K562 (cell line): Measurements from ENCODE around the gene PRRT1. TPM values are rescaled to one million over a fixed set of nuclear protein-coding genes. Genes with fewer than 3 reads are reported as not detected.

Experiments used
- CREBBP ChIP-seq: IDR thresholded peaks from one replicate; pipeline ENCODE4 v1.6.1; 2012; ENCODE audit warnings: low read depth, mild to moderate bottlenecking, control low read depth, inconsistent platforms, low read length
- EHMT2 ChIP-seq: fragments of 450-650 bp; IDR thresholded peaks from 2 replicates; pipeline ENCODE4 v1.6.1; 2018; ENCODE audit warnings: antibody characterized with exemption
- ERF ChIP-seq: fragments of 450-650 bp; formaldehyde crosslinking; IDR thresholded peaks from 2 replicates; pipeline ENCODE4 v1.4.0; 2020; ENCODE audit warnings: mild to moderate bottlenecking, mixed read lengths
- KHSRP ChIP-seq: fragments of 450-650 bp; IDR thresholded peaks from 2 replicates; pipeline ENCODE4 v1.6.1; 2017
- NR4A1 ChIP-seq, 2 experiments: fragments of 250-450 bp in 1 of 2; fragments of 450-650 bp in 1 of 2; sonication (Bioruptor Pico) in 1 of 2; IDR thresholded peaks; 2 replicates each; pipeline versions ENCODE4 v1.4.0 to v1.6.1; 2016 to 2020; ENCODE audit warnings: mild to moderate bottlenecking in 2 of 2, missing compliant biosample characterization in 1 of 2, missing genetic modification characterization in 1 of 2, moderate library complexity in 1 of 2
- POLR2AphosphoS2 ChIP-seq: IDR thresholded peaks from 2 replicates; pipeline ENCODE4 v1.6.1; 2012; ENCODE audit warnings: low read length, improper control_type of control experiment
- RBM39 ChIP-seq: fragments of 200-400 bp; formaldehyde crosslinking; optimal IDR thresholded peaks from 2 replicates; pipeline ENCODE3; 2018; ENCODE audit warnings: low read depth, low read length
- SAP30 ChIP-seq: fragments of 200-600 bp; sonication (generic); IDR thresholded peaks from 2 replicates; pipeline ENCODE4 v1.6.1; 2012; ENCODE audit warnings: borderline replicate concordance, low read depth, mild to moderate bottlenecking, moderate library complexity, low read length, control low read depth, inconsistent platforms; ENCODE audit not compliant: insufficient read depth, poor library complexity, severe bottlenecking
- SMARCB1 ChIP-seq: IDR thresholded peaks from 2 replicates; pipeline ENCODE4 v1.6.1; 2011; ENCODE audit warnings: improper control_type of control experiment, low read depth; ENCODE audit not compliant: insufficient read length
- U2AF2 ChIP-seq: fragments of 200-400 bp; formaldehyde crosslinking; optimal IDR thresholded peaks from 2 replicates; pipeline ENCODE3; 2017; ENCODE audit warnings: low read depth, mild to moderate bottlenecking, low read length
- ZNF217 ChIP-seq: sonication (generic); formaldehyde crosslinking; IDR thresholded peaks from 2 replicates; pipeline ENCODE4 v1.8.0; 2022; ENCODE audit warnings: mild to moderate bottlenecking, missing genetic modification reagents
- ZNF77 ChIP-seq: fragments of 250-450 bp; sonication (Bioruptor Pico); IDR thresholded peaks from 2 replicates; pipeline ENCODE4 v1.5.0; 2020
- ZNF79 ChIP-seq: fragments of 250-450 bp; sonication (Bioruptor Pico); IDR thresholded peaks from 2 replicates; pipeline ENCODE4 v1.4.0; 2020; ENCODE audit warnings: low read depth, mild to moderate bottlenecking, moderate library complexity
- polyA plus RNA-seq, 8 experiments: library from polyadenylated mRNA; depleted of rRNA in 4 of 8; stranded (reverse) in 5 of 8; unstranded in 3 of 8; fragments of >200 nt; fragmentation: Nextera tagmentation in 2 of 8; fragmentation: Illumina TruSeq in 1 of 8; extraction: Ambion mirVana in 2 of 8; extraction: Trizol in 1 of 8; gene quantifications; 2 replicates each; pipeline versions ENCODE4 v1.2.1 to v1.2.3, GENCODE V29; 2011 to 2014; ENCODE audit warnings: inconsistent platforms in 1 of 8, missing spikeins in 1 of 8
- total RNA-seq, 7 experiments: library from RNA; depleted of rRNA in 6 of 7; stranded (reverse); fragments of >200 nt in 6 of 7; fragmentation: Illumina TruSeq in 2 of 7; extraction: Trizol in 2 of 7; gene quantifications; 2 replicates each; pipeline versions ENCODE4 v1.2.1 to v1.2.3, GENCODE V29; 2011 to 2021; ENCODE audit warnings: low replicate concordance in 1 of 7
- TF ChIP-seq, protein P1 (sequence below): fragments of 250-450 bp; sonication (Bioruptor Pico); IDR thresholded peaks from 2 replicates; pipeline ENCODE4 v1.4.0; 2020; ENCODE audit warnings: mild to moderate bottlenecking, moderate library complexity, borderline replicate concordance
- TF ChIP-seq, protein P2 (sequence below): sonication (generic); formaldehyde crosslinking; IDR thresholded peaks from 2 replicates; pipeline ENCODE4 v1.8.0; 2023; ENCODE audit warnings: mild to moderate bottlenecking, missing genetic modification reagents
- TF ChIP-seq, protein P3 (sequence below): sonication (generic); formaldehyde crosslinking; IDR thresholded peaks from 2 replicates; pipeline ENCODE4 v1.8.0; 2023; ENCODE audit warnings: missing genetic modification reagents, mild to moderate bottlenecking, borderline replicate concordance

PRRT1 gene
- total and polyA plus RNA-seq, 9 of the 15 experiments (the other 6 are each of a cell fraction or from before 2014, with no cell fraction given) = 0.14 to 3.5 (median 0.41) TPM

DNA sequence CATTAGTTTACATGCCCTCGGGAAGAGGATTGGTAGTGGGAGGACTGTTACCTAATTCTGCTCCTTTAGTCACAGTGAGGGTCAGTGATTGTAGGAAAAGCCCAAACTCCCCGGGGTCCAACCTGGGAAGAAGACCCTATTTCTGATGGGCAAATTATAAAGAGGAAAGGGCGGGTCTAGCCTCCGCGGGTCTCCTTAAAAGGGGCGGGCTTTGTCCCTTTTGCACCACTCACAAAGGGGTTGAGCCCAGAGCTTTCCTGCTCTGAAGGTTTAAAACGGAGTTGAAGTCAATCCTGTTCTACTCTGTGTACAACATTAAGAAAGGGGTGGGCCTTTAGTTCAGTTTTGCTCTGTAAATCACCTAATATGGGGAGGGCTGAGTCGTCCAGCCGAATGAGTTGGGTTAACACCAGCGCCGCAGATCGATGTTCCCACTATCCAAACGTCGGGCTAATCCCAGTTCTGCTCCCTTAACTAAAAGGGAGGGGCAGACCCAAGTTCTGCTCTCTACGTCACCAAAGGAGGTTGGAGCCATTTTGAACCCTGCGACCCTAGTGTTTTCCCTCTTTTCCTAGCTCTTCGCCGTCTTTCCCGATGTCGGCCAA, 25.5 kb upstream of the PRRT1 start (continued):
- TF ChIP-seq KHSRP (no peak), NR4A1 (CRISPR knock-in tag; IDR thresholded peaks at IDR 0.05) (no peak), NR4A1 (tag; IDR thresholded peaks at IDR 0.05) (peak; percentile 54; the same call in 1 of the 2 replicates), ZNF217 (CRISPR knock-in tag) (no peak), SAP30 (no peak), U2AF2 (no peak), SMARCB1 (no peak), ZNF79 (CRISPR knock-in tag) (peak; percentile 19; the same call in 1 of the 2 replicates), ZNF77 (CRISPR knock-in tag) (no peak), ERF (CRISPR knock-in tag) (peak; percentile 66; the same call in 1 of the 2 replicates), CREBBP (no peak), RBM39 (no peak), POLR2AphosphoS2 (no peak), EHMT2 (no peak)
- TF ChIP-seq, protein P1, sequence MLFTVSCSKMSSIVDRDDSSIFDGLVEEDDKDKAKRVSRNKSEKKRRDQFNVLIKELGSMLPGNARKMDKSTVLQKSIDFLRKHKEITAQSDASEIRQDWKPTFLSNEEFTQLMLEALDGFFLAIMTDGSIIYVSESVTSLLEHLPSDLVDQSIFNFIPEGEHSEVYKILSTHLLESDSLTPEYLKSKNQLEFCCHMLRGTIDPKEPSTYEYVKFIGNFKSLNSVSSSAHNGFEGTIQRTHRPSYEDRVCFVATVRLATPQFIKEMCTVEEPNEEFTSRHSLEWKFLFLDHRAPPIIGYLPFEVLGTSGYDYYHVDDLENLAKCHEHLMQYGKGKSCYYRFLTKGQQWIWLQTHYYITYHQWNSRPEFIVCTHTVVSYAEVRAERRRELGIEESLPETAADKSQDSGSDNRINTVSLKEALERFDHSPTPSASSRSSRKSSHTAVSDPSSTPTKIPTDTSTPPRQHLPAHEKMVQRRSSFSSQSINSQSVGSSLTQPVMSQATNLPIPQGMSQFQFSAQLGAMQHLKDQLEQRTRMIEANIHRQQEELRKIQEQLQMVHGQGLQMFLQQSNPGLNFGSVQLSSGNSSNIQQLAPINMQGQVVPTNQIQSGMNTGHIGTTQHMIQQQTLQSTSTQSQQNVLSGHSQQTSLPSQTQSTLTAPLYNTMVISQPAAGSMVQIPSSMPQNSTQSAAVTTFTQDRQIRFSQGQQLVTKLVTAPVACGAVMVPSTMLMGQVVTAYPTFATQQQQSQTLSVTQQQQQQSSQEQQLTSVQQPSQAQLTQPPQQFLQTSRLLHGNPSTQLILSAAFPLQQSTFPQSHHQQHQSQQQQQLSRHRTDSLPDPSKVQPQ (CRISPR knock-in tag) = peak; percentile 58; the same call in 1 of the 2 replicates
- TF ChIP-seq, protein P2, sequence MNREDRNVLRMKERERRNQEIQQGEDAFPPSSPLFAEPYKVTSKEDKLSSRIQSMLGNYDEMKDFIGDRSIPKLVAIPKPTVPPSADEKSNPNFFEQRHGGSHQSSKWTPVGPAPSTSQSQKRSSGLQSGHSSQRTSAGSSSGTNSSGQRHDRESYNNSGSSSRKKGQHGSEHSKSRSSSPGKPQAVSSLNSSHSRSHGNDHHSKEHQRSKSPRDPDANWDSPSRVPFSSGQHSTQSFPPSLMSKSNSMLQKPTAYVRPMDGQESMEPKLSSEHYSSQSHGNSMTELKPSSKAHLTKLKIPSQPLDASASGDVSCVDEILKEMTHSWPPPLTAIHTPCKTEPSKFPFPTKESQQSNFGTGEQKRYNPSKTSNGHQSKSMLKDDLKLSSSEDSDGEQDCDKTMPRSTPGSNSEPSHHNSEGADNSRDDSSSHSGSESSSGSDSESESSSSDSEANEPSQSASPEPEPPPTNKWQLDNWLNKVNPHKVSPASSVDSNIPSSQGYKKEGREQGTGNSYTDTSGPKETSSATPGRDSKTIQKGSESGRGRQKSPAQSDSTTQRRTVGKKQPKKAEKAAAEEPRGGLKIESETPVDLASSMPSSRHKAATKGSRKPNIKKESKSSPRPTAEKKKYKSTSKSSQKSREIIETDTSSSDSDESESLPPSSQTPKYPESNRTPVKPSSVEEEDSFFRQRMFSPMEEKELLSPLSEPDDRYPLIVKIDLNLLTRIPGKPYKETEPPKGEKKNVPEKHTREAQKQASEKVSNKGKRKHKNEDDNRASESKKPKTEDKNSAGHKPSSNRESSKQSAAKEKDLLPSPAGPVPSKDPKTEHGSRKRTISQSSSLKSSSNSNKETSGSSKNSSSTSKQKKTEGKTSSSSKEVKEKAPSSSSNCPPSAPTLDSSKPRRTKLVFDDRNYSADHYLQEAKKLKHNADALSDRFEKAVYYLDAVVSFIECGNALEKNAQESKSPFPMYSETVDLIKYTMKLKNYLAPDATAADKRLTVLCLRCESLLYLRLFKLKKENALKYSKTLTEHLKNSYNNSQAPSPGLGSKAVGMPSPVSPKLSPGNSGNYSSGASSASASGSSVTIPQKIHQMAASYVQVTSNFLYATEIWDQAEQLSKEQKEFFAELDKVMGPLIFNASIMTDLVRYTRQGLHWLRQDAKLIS (CRISPR knock-in tag) = peak; percentile 35; the same call in 1 of the 2 replicates
- TF ChIP-seq, protein P3, sequence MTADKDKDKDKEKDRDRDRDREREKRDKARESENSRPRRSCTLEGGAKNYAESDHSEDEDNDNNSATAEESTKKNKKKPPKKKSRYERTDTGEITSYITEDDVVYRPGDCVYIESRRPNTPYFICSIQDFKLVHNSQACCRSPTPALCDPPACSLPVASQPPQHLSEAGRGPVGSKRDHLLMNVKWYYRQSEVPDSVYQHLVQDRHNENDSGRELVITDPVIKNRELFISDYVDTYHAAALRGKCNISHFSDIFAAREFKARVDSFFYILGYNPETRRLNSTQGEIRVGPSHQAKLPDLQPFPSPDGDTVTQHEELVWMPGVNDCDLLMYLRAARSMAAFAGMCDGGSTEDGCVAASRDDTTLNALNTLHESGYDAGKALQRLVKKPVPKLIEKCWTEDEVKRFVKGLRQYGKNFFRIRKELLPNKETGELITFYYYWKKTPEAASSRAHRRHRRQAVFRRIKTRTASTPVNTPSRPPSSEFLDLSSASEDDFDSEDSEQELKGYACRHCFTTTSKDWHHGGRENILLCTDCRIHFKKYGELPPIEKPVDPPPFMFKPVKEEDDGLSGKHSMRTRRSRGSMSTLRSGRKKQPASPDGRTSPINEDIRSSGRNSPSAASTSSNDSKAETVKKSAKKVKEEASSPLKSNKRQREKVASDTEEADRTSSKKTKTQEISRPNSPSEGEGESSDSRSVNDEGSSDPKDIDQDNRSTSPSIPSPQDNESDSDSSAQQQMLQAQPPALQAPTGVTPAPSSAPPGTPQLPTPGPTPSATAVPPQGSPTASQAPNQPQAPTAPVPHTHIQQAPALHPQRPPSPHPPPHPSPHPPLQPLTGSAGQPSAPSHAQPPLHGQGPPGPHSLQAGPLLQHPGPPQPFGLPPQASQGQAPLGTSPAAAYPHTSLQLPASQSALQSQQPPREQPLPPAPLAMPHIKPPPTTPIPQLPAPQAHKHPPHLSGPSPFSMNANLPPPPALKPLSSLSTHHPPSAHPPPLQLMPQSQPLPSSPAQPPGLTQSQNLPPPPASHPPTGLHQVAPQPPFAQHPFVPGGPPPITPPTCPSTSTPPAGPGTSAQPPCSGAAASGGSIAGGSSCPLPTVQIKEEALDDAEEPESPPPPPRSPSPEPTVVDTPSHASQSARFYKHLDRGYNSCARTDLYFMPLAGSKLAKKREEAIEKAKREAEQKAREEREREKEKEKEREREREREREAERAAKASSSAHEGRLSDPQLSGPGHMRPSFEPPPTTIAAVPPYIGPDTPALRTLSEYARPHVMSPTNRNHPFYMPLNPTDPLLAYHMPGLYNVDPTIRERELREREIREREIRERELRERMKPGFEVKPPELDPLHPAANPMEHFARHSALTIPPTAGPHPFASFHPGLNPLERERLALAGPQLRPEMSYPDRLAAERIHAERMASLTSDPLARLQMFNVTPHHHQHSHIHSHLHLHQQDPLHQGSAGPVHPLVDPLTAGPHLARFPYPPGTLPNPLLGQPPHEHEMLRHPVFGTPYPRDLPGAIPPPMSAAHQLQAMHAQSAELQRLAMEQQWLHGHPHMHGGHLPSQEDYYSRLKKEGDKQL (CRISPR knock-in tag) = no peak
